LNCaP clone FGC (cell line): ENCODE data around the gene C2CD2.
A peak's percentile ranks its signal among the peaks of the same experiment; 100 is the strongest.

Source experiments
- DNase-seq: peaks from one replicate; pipeline ENCODE4 v3.0.0-alpha.2; 2011; ENCODE audit warnings: low read depth
- H3K4me3 ChIP-seq: 2 replicates; pipeline ENCODE4 v1.5.1; 2011; ENCODE audit warnings: mild to moderate bottlenecking, low read depth, low read length, control low read depth
- CTCF ChIP-seq: IDR thresholded peaks from 2 replicates; pipeline ENCODE4 v1.5.1; 2012; ENCODE audit warnings: mild to moderate bottlenecking; ENCODE audit not compliant: control insufficient read depth, insufficient read depth; ENCODE audit errors: extremely low read depth

Gene C2CD2

GRCh38 chr21:41877901-41878830 lies 75.7 kb downstream of the C2CD2 start:
- no peak for DNase-seq
- TF ChIP-seq CTCF: no peak
- H3K4me3 ChIP-seq: peak overlapping the region; percentile 65

GRCh38 chr21:41876928-41877652 lies 76.7 kb downstream of the C2CD2 start:
- H3K4me3 ChIP-seq: no peak overlapping the region
- TF ChIP-seq CTCF: no peak

GRCh38 chr21:41876396-41876795 lies 77.4 kb downstream of the C2CD2 start:
- TF ChIP-seq CTCF: no peak
- no peak overlapping the region for H3K4me3 ChIP-seq
- no peak for DNase-seq

More at GRCh38 chr21:41876928-41877652, 76.7 kb downstream of the C2CD2 start:
- DNase-seq: no peak

DNA sequence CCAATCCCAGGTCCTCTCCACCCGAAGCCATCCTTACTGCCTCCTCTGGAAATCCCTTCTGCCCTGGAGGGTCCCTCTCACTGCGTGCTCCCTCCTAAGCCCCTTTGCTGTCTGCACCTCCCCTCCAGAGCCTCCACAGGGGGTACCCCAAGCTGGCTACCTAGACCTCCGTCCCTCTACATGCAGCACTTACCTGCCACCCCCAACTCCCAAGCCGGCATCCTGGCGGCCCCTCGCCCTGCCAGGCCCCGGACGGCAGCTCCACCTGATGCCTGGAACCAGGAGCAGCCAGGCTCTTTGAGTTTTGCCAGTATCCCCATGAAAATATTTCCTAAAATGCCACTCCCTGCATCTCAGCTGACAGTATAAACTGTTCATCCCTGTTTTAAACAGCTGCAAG lies 78.7 kb downstream of the C2CD2 start:
- TF ChIP-seq CTCF: no peak

GRCh38 chr21:41874611-41875010 lies 79.2 kb downstream of the C2CD2 start:
- DNase-seq: no peak
- no peak for TF ChIP-seq CTCF
- H3K4me3 ChIP-seq: no peak overlapping the region

More for the DNA sequence above, 78.7 kb downstream of the C2CD2 start:
- DNase-seq: no peak
- no peak overlapping the region for H3K4me3 ChIP-seq

DNA sequence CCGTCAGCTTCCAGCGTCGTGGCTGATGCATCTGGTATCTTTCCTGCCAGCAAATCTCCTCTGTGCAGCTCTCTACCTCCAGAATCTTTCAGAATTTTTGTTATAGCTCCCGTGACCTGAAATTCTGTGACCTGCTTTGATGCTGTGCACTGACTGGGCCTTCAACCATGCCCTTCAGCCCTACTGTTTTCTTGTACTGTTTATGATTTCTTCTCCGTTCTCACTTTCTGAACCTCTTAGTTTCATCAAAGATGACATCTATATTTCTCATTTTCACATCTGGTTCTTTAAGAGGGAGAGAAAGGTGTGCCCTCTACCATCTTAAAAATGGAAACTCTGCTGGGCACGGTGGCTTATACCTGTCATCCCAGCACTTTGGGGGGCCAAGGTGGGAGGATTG lies 80.4 kb downstream of the C2CD2 start:
- no peak for DNase-seq
- TF ChIP-seq CTCF: no peak

DNA sequence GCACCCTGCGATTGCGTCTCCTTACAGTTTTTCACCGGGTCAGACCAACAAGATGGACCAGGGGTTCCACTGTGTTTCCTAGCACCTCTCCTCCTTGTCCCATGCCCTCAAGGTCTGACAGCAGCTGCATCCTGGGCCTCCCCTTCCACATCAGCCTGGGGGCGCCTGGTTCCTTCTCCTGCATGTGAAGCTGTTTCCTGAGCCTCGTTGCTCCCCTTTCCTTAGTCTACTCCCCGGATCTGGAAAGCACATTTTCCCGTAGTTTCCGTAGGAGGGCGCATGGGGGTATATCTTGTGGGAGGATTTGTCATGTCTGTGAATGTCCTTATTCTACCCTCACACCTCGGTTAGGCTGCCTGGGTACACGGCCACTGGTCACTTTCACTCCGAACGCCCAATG lies 80.8 kb downstream of the C2CD2 start:
- DNase-seq: no peak
- H3K4me3 ChIP-seq: no peak overlapping the region
- TF ChIP-seq CTCF: no peak

More for the DNA sequence above, 80.4 kb downstream of the C2CD2 start:
- H3K4me3 ChIP-seq: no peak overlapping the region
